ENCODE results near the gene B3GNT8. TPM values are rescaled to one million over a fixed set of nuclear protein-coding genes. Genes with fewer than 3 reads are reported as not detected.
A peak's percentile ranks its signal among the peaks of the same experiment; 100 is the strongest.
"Not testable (repeated sequence)": the region's sequence is repeated elsewhere in the genome, so short reads cannot be mapped to it uniquely, and the experiment has no call there.

The B3GNT8 gene, protein sequence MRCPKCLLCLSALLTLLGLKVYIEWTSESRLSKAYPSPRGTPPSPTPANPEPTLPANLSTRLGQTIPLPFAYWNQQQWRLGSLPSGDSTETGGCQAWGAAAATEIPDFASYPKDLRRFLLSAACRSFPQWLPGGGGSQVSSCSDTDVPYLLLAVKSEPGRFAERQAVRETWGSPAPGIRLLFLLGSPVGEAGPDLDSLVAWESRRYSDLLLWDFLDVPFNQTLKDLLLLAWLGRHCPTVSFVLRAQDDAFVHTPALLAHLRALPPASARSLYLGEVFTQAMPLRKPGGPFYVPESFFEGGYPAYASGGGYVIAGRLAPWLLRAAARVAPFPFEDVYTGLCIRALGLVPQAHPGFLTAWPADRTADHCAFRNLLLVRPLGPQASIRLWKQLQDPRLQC
- total RNA-seq, result 1.9 and 2.9 TPM in 2 replicates

DNA sequence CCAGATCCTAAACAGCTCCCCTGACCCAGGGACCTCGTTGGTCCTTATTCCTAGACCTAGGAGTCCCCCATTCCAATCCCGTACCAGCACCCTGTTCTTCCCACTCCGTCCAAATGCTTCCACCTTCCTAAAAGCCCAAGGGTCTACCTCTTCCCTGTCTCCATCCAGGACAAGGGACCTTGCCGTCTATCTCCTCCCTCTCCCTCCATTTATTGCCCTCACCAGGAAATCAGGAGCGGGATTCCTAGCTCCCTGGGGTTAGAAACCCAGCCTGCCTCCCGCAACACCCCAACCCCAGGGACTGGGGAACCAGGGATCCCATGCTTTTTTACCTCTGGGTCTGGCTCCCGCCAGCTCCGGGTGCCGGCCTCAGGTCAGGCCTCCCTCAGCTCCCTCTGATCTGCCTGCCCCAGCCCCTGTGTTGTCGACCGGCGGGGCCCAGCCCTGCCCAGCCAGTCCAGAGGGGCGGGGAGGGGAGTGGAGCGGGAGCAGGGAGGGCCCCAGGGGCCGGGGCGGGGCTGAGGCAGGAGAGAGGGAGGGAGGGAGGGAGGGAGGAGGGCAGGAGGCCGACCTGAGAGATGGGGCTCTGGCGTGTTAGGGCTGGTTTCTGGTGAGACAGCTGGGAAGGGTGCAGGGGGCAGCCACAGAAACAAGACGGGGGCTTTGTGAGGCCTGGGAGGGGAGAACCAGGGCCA lies at the start of gene B3GNT8:
B3GNT8 (minus strand) TSS at position 423 of the 695 bp plus-strand sequence. CDS start 596 bp downstream, outside the sequence.
- peak in 1 of 2 donors; percentile 64 for DNase-seq (ENCODE audit: low read depth in 2 of 2)

DNA sequence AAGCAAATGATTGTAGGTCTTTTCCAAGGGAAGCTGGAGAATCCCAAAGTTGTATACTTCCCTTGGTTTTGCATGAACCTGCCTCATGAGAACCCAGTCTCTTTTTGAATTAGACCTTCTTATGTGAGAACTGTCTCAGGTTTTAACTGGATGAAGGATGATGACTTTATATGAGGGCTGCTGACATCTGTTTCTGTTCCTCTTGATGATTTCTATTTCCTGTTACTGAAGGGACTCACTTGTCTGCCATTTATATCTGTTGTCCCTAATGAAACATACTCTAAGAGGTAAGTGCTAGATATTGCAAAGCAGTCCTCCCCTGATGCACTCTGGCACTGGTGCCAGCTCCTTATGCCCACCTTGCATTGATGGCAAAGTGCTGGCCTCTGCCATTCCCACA lies 49.4 kb upstream of the B3GNT8 start:
- DNase-seq (ENCODE audit: low read depth in 2 of 2), result no peak

DNA sequence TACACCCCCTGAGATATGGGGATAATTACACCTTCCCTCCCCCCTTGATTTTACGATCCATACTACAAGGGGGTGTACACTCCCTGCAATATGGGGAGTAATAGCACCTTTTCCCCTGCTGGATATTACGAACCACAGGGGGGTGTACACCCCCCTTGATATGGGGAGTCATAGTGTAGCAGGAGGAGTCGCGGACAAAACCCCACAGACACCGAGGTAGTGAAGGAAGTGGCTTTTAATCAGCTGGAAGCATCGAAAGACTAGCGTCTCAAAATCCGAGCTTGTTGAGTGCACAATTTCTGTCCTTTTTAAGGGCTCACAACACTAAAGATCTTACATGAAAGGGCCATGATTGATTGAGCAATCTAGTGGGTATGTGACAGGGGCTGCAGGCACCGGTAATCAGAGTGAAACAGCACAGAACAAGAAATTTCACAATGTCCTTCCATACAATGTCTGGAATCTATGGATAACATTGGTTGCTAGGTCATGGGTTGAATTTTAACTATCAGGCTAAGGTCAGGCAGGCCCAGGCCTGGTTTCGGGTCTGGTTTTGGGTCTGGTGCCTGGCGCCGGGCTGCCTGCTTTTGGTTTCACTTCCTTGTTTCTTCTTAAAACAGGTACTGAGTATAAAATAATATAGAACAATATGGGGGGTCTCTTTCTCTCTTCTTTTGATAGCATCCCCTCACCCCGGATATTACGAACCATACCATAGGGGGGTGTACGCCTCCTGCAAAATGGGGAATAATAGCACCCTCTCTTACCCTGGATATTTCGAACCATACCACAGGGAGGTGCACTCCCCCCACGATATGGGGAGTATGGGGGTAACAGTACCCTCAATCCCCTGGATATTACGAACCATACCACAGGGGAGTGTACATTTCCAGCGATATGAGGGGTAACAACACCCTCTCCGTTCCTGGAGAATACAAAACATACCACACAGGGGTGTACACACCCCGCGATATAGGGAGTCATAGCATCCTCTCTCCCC lies 36.4 kb upstream of the B3GNT8 start:
- DNase-seq (ENCODE audit: low read depth in 2 of 2), result not testable (repeated sequence)

DNA sequence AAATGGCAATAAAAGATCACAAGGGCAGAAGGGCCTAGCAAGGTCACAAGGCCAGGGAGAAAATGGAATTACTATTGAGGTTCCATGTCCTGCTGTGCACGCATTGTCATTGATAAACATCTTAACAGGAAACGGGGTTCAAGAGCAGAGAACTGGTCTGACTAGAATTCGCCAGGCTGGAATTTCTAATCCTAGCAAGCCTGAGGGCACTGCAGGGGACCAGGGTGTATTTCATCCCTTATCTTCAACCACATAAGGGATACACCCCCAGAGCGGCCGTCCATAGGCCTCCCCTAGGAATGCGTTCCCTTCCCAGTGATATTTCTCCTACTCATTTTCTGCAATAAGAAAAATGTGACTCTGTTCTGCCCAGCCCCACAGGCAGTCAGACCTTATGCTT lies 35.3 kb upstream of the B3GNT8 start:
- DNase-seq (ENCODE audit: low read depth in 2 of 2), result no peak

DNA sequence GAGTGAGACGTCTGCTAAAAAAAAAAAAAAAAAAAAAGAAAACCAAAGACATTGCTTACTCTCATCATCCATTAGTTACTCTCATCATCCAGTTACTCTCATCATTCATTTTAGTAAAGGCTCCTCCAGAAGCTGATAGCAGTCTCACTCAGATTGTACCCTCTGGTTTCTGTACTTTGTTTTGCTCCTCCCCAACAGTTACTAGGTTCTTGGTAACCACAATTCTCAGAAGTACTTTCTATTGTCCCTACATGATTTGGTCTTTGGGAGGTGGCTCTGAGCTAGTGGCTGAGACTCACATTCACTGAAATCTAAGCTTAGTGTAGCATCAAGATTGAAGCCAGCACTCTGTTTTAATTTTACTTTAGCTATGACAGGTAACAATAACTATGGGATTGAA lies 30.1 kb upstream of the B3GNT8 start:
- no peak for DNase-seq (ENCODE audit: low read depth in 2 of 2)

DNA sequence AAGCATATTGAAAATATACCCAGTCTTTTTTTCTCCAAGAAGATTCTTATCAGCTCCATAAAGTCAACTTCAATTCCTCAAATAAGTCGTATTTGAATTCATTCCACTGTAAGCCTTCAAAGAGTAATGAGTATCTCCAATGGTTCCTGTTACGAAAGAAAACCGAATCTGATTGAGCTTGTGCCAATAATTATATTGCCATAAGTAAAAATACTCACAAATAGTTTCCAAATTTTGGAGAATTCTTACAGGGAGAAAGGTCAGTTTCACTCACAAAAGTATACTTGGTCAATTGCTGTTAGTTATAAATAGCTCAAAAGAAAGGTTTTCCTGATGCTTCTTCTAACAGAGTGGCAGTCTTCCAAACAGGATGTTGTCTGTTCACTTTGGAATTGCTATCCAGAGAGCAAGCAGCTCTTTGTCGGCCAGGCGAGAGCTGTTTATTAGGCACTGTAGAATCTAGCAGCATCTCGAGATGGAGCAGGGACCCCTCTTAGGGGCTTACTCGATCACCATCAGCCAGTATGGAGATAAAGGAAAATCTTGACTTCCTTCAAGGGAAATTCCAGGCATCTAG lies 29.3 kb upstream of the B3GNT8 start:
- peak; percentile 36 to 80 for DNase-seq (ENCODE audit: low read depth in 2 of 2)

DNA sequence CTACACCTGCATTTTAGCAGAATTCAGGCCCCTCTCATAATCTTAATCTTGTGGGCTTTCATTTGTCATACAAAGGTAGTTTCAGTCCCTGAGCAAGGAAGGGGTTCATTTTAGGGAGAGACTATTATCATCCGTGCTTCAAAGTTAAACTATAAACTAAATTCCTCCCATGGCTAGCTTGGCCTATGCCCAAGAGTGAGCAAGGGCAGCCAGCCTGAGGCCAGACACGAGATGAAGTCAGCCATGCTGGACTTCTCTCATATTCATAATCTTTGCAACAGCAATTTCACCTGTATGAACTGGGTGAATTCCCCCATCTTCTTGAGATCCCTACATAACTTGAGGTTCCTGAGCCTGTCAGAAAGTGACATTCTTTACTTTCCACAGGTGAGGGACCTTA lies 28.8 kb upstream of the B3GNT8 start:
- DNase-seq (ENCODE audit: low read depth in 2 of 2), result no peak

DNA sequence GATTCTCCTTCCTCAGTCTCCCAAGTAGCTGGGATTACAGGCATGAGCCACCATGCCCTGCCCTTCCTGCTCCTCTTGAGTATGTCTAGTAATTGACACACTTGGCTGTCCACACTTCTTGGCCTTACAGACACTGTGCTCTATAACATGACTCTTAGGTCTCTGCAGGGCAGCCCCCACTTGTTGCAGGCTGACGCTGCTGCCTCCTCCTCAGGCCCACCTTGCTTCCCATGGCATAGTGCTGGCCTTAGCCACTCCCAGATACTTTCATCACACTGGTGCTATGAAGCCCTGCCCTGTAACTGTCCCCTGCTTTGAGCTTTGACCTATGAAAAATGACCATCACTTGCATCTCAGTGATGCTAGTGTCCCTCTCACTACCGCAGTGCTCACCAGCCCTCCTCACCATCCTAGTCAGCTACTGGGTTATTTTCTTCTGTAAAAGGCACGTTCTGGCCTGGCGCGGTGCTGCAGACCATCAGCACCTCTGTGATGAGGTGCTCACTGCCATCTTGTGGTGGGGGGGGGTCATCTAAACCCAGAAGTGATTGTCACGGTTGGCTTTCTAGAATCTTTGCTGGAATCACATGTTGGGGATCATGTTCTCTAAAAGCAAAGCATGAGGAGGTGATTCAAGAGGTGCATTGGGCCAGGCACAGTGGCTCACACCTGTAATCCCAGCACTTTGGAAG lies 25.6 kb upstream of the B3GNT8 start:
- no peak for DNase-seq (ENCODE audit: low read depth in 2 of 2)

DNA sequence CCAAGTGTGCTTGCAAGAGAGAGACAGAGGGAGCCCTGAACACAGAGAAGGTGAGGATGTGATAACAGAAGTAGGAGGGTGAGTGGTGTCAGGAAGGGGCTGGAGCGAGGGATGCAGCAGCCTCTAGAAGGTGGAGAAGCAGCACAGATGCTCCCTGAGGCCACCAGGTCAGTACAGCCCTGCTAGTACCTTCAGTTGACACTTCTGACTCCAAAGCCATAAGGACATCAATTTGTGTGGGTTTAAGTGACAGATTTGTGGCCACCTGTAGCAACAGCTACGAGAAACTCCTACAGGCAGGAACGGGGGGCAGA lies 22.6 kb upstream of the B3GNT8 start:
- no peak for DNase-seq (ENCODE audit: low read depth in 2 of 2)

DNA sequence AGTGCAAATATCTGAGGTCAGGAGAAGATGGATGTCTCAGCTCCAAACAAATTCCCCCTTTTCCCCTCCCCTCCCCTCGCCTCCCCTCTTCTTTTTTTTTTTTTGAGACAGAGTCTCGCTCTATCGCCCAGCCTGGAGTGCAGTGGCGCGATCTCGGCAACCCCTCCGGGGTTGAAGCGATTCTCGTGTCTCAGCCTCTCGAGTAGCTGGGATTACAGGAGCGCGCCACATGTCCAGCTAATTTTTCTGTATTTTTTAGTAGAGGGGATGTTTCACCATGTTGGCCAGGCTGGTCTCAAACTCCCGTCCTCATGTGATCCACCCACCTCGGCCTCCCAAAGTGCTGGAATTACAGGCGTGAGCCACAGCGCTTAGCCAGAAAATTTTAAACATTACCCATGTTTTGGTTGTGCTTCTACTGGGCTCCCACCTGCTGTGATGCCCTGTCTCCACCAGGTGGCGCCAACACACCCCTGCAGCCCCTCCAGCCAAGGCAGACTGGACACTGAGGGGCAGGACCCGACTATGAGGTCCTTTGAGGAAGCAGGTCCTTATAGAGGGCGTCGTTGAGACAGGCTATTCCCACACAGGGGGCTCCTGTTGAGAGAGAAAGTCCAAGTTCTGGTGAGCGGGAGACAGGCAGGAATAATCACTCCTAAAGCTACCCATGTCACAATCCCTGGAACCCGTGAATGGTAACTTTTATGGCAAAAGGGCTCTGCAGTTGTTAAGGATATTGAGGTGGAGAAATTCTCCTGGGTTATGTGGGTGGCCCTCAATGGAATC lies 22.1 kb upstream of the B3GNT8 start:
- DNase-seq (ENCODE audit: low read depth in 2 of 2), result peak; percentile 48 to 81

DNA sequence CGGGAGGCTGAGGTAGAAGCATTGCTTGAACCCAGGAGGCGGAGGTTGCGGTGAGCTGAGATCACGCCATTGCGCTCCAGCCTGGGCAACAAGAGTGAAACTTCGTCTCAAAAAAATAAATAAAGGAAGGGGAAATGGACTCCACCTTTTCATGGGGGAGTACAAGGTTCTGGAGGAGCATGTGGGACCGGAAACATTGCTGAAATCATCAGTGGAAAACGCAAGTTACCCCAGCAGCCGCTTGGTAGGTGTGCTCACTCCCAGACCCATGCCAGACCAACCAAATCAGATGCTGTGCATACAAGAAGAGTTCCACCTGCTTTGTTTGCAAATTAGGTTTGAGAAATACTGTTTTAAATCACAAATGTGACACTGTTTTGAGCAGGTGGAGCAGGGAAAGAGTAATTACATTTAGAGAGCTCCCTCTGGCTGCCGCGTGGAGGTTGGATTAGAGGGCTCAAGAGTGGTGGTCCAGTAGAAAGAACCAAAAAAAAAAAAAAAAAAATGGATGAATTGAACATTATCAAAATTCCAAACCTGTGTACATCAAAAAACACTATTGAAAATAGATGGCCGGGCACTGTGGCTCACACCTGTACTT lies 20.7 kb upstream of the B3GNT8 start:
- DNase-seq (ENCODE audit: low read depth in 2 of 2), result no peak

DNA sequence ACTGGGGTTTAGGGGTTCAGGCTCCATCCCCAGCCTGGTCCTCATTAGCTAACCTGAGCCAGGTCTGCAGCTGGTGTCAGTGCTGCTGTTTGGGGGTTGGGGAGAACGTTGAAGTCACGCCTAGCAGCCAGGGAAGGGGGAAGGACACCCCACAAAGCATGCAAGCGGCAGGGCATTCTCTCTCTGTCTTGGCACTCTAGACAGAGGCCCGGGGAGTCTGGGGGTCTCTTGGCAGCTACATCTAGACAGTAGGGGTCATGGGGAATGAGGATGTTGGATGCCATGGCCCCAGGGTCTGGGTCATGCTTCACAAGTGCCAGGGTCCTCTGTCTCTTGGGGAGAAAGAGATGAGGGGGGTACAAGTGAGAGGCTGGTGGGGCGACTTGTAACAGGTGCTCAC lies 18.4 kb upstream of the B3GNT8 start:
- DNase-seq (ENCODE audit: low read depth in 2 of 2), result no peak

DNA sequence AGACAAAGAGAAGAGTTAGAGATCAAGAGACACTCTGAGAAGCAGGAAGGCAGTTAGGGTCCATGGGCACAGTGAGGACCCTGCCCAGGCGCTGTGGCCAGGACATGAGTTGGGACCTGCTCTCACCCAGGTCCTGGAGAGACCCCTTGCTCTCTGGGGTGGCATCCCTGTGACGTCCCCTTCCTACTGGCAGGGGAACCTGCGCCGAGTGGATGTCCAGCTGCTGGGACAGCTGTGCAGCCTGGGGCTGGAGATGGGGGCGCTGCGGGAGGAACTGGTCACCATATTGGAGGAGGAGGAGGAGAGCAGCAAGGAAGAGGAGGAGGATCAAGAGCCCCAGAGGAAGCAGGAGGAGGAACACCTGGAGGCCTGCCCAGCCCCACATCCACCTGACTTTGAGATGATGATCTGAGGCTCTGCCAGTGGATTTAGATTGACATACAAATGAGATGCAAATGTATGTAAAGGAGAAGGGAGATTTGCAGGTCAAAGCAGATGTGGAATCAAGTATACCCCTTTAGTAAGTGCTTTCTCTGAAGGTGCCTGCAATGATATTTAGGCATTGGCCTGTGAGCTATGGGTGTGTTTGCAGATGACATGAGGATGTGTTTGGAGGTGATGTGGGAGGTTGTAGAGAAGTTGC lies 16.8 kb upstream of the B3GNT8 start:
- no peak for DNase-seq (ENCODE audit: low read depth in 2 of 2)

DNA sequence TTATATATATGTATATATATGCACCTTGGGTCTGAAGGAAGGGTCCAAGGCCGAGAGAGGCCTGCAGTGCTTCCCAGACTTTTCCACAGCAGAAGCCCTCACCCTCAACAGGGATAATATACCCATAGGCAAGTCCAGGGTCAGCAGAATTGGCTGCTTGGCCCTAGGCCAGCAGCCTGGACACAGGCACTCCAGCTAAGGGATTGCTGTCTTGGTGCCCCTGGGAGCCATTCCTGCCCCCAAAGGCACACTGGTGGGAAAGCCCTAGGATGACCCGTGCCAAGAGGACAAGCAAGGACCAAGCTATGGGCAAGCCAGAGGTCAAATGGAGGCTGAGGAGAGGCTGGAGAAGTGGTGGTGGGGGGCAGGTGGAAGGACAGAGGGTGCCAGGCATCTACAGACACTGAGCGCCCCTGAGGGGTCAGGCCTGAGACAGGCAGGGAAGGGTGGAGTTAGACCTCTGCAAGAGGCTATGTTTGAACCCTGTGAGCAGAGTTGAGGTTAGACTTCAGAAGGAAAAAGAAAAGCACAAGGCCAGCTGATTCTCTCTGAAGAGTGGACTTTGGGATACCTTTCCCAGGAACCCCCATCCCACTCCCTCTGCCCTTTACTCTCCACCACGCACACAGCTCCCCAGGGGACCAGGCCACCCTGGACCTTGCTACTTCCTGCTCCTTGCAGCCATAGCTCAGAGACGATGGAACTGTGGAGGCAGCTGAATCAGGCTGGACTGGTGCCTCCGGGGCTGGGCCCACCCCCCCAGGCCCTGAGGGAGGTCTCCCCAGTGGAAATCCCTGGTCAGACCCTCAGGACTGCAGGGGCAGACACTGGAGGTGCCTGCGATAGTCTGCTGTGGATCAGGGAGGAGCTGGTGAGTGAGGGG lies 15.5 kb upstream of the B3GNT8 start, which contains the start of gene ERICH4:
ERICH4 (plus strand) TSS at position 684 of the 883 bp plus-strand sequence; CDS start at position 698, 14 bp downstream.
- DNase-seq (ENCODE audit: low read depth in 2 of 2), result no peak

DNA sequence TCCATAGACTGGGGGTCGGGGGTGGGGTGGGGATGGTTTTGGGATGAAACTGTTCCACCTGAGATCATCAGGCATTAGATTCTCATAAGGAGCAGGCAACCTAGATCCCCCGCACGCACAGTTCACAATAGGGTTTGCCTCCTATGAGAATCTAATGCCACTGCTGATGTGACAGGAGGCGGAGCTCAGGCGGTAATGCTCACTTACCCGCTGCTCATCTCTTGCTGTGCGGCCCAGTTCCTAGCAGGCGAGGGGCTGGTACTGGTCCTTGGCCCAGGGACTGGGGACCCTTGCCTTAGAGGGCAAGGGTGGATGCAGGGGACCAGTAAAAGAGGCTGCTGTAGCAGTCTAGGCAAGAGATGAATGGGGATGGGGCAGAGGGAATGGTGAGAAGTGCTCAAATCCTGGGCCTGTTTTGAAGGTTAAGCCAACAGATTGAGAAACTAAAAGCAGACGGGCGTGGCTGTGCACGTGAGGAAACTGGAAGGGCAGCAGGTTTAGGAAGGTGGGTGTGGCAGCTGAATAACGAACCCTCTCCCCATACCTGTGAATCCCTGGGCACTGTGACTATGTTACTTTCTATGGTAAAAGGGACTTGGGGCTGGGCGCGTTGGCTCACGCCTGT lies 14.3 kb upstream of the B3GNT8 start:
- DNase-seq (ENCODE audit: low read depth in 2 of 2), result no peak

DNA sequence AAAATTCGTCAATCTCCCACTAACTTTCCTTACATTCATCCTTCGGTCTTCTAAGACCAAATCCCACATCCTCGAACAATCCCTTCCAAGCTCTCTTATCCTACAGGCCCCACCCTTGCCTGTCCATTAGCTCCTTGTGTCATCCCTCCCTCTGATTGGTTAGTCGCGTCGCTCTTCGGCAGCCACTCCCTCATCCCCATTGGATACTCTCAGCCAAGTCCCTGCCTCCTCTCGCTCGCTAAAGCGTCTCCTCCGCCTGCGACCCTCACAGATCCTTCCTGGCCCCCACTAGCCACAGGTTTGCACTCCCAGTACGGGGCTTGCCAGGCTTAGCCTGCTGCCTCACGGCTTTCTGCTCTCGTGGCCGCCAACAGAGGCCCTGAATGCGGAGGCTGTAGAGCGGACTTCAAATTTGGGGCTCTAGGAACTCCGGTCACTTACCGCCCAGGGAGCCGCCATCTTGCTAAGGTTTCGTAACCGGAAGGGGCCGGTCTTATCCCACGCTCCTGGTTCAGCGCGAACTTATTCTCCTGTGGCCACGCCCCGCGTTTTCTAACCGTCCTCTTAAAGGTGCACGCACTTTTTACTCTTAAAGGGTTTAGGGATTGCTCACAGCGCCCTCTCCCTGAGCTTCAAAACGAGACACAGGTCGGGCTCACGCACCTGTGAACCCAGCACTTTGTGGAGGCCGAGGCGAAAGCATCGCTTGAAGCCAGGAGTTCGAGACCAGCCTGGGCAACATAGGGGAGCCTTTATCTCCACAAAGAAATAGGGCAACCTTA lies 12.5 kb upstream of the B3GNT8 start, which contains the start of gene DMAC2:
DMAC2 (minus strand) TSS at position 472 of the 782 bp plus-strand sequence; CDS start at position 459, 13 bp downstream.
- DNase-seq (ENCODE audit: low read depth in 2 of 2), result peak; percentile 93 to 98
